ENCODE results near the gene MED13L.

GRCh38 chr12:116186482-116187150 is 90.9 kb downstream of the MED13L start:
- TF ChIP-seq POLR2A (IDR thresholded peaks at IDR 0.05): no peak
- TF ChIP-seq POLR2AphosphoS5 (IDR thresholded peaks at IDR 0.05): no peak
- TF ChIP-seq CTCF (IDR thresholded peaks at IDR 0.05): no peak
